SKM-1 (cell line): Measurements from ENCODE around the gene RNF224.
A peak's percentile ranks its signal among the peaks of the same experiment; 100 is the strongest.

Experiments
- DNase-seq: peaks from one replicate; lab custom pipeline; 2025; ENCODE audit not compliant: unreplicated experiment; lab: John Stamatoyannopoulos, UW

The RNF224 gene

GRCh38 chr9:137270929-137271695 is 43.8 kb downstream of the RNF224 start:
- DNase-seq = no peak

DNA sequence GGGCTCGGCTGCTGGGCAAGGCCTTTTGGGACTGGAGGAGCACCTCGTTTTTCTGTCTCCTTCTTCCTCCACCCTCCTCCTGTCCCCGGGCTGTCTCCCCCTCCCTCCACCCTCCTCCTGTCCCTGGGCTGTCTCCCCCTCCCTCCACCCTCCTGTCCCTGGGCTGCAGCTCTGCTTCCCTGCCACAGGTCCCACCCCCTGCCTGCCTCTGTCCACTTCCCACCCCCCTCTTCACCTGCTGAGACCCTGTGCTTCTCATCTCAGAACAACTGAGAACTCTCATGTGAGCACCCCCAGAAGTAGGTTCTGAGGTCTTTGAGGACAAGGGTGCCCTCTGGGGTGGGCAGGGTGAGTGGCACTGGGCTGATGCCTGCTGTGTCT is 44.4 kb downstream of the RNF224 start:
- no peak for DNase-seq

GRCh38 chr9:137272241-137273094 is 45.2 kb downstream of the RNF224 start:
- DNase-seq = no peak

DNA sequence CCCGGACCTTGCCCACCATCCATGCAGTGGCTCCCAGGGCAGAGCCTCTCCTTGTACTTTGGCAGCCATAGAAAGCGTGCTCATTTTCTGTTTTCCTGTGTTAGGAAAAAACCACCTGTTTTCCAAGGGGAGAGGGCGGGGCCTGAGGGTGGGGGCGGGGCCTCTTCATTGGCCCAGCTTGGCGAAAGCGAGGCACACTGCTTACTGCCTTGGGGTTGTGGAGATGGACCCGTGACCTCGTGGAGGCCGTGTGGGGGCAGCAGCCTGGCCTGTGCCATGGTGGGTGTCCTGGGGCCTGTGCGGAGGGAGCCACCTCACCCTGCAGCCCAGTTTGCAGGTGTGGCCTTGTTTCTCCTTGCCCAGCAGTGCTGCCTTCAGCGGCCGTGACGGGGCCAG is 45.8 kb downstream of the RNF224 start:
- DNase-seq = no peak

DNA sequence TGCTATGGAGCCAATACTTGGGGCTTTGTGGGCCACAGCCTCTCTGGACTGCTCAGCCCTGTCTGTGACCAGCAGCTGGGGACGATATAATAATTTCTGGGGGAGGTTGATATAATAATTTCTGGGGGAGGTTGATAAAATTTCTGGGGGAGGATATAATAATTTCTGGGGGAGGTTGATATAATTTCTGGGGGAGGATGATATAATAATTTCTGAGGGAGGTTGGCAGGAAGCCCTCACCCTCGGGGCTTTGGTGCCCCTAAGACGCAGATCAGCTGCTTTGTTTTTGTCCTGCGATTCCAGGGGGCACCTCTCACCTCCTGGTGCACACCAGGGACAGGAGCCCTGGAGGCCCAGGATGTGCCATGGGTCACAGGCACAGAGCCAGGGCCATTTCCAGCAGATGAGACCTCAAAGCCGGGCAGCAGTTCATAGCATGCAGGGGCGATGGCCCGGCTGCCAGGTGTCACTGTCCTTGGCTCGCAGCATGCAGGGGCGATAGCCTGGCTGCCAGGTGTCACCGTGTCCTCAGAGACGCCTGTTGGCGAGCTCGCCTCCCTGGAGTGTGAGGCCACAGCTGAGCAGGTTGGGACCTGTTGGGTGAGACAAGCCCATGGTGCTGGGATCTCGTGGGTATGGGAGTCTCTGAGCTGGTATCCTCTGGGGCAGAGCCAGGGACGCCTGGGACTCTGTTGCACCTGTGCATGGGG is 46.5 kb downstream of the RNF224 start:
- DNase-seq = no peak

DNA sequence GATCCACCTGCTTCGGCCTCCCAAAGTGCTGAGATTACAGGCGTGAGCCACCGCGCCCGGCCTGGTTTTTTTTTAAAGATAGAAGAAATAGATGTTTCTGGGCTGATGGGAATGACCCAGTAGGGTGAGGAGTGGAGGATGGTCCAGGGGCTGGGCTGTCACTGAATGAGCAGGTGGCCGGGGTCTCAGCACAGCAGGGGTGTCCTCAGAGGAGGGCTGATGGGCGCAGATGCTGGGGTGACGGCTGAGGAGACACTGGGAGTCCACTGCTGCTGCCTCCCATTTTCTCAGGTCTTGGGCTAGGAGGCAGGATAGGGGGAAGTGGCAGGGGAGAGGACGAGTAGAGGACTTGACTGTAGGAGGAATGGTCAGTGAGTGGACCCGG is 47.9 kb downstream of the RNF224 start:
- DNase-seq = no peak

GRCh38 chr9:137275588-137276472 is 48.5 kb downstream of the RNF224 start:
- DNase-seq = no peak

DNA sequence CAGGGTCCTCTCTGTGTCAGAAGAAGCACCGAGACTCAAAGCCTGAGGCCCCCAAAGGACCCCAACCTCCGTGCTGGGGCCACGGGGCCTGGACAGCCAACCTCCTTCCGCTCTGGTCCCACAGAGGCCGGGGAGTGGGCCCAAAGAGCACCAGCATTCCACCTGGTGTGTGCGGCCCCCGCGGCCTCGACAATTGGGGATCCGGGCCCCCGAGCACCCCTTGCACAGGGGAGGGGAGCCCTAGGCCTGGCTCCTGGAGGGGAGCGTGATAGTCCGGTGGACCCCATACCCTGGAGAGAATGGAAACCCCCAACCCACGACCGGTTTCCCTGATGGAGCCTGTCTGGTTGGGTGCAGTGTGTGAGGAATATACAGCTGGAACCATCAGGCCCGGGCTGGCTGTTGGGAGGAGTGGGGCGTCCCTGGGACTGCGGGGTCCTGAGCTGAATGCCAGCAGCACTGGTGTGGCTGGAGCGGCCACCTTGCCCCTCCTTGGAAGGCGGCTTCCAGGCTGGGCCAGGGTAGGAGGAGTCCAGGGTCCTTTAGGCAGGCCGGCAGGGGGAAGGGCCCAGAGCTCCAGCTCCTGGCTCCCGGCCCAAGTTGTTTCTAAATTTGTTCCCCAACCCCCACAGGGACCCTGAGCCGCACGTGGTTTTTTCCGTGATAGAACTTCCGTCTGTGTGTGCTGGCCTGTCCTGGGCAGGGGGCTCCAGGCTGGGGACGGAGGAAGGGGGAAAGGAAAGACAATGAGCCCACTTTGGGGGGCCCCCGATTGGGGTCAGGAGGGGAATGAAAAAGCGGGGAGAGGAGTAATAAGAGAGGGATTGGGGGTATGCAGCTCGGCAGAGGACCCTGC is 49.4 kb downstream of the RNF224 start:
- DNase-seq = peak; percentile 77

GRCh38 chr9:137277329-137278041 is 50.2 kb downstream of the RNF224 start, which contains the start of gene TOR4A:
Gene TOR4A (plus strand): TSS chr9:137277726. CDS start chr9:137278690, 964 bp downstream.
- DNase-seq = peak; percentile 85

GRCh38 chr9:137278061-137278701 is 50.9 kb downstream of the RNF224 start:
- DNase-seq = no peak
